Measurements from ENCODE around the gene RAPGEFL1.
"Not testable (repeated sequence)": the region's sequence is repeated elsewhere in the genome, so short reads cannot be mapped to it uniquely, and the experiment has no call there.

RAPGEFL1 gene

DNA sequence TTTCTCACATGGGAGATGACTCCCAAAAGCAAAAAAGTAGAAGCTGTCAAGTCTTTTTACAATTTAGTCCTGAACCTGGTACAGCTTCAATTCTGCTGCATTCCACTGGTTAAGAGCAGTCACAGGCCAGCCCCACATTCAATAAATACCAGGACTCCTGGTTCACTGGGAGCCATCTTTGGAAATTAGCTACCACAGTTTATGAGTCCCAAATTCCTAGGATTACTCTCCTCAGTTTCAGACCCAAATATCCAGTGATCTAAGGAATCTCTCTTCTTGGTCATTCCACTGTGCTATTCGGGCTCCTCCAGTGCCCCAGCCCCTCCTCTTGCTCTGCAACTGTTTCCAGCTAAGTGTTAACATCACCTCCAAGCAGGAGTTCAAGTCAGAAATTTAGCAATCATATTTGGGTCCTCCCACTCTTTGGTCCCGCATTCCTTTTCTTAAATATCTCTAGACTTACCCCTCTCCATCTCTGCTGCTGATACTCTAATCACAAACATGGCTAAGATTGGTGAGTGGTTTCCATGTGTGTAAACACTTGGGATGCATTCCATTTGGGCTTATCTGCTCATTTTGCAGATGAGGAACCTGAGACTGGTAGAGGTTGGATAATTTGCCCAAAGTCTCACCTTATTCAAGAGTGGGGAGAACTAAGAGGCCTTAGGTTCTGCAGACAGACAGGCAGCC, 32.3 kb downstream of the RAPGEFL1 start:
- no peak for DNase-seq (ENCODE audit: low read depth)

- not testable (repeated sequence) for DNase-seq (ENCODE audit: low read depth)
These were observed 36.6 kb downstream of the RAPGEFL1 start for GRCh38 chr17:40213914-40214313.

DNA sequence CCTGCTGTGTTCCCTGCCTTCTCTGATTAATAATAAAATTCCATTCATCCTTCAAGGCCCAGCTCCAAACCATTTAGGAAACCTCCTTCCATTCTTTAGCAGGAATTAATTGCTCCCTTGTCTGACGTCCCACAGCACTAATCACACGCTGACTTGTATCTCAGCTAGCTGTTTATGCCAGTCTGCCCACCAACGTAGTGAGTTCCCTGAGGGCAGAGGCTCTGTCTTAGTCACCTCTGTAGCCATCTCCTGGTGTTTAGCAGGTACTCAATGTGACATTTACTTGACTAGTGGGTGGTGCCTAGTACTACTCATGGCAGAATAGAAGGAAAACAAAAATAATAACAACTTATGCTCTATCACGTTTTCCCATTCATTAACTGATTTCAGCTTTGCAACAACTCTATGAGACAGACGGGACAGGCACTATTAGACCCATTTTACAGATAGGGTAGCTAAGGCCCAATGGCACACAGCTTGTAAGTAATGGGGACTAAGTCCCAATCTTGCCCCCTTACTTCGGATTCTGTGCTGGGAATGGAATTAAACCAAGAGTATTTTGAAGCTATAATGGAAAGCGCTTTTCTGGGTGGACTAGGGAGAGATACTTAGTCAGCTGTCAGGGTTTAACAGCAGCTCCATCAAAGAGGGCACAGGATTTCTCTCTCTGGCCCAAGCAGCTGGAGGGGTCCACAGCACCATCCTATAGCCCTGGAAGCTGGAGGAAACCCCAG, 40.9 kb downstream of the RAPGEFL1 start:
- no peak for DNase-seq (ENCODE audit: low read depth)

GRCh38 chr17:40218740-40219593, 41.7 kb downstream of the RAPGEFL1 start, which contains the start of gene WIPF2:
Gene WIPF2, plus strand, starts transcription at chr17:40219304. Its CDS starts 37,156 bp downstream, at chr17:40256460.
- DNase-seq (ENCODE audit: low read depth) = peak; percentile 94

DNA sequence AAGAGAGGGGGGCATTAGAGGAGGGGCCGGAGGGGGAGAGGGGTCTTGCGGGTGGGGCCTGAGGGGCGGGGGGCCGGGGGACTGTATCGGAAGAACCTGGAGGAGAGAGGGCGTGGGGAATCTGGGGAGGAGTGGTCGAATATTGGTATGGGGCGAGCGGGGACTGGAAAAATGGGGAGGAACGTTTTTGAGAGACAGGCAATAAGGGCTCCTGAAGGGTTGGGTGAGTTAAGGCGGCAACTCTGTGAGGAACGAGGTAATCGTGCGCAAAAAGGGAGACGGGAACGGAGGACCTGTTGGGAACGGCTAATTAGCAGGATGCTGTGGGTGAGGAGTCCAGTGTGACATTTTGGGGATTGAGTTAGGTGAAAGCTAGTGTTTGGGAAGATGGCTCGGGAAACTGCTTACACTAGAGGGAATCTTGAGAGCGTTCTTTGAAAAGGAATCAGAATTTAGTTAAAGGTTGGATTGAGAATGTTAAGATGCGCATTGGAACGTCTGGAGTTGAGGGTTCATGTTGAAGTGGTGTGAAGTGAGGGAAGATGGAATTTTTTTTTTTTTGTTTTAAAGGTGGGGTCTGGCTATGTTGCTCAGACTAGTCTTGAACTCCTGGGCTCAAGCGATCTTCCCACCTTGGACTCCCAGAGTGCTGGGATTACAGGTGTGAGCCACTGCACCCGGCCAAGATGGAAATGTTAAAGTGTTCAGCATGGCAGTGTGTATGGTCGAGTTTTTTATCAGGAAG, 42.5 kb downstream of the RAPGEFL1 start:
- peak; percentile 21 for DNase-seq (ENCODE audit: low read depth)

DNA sequence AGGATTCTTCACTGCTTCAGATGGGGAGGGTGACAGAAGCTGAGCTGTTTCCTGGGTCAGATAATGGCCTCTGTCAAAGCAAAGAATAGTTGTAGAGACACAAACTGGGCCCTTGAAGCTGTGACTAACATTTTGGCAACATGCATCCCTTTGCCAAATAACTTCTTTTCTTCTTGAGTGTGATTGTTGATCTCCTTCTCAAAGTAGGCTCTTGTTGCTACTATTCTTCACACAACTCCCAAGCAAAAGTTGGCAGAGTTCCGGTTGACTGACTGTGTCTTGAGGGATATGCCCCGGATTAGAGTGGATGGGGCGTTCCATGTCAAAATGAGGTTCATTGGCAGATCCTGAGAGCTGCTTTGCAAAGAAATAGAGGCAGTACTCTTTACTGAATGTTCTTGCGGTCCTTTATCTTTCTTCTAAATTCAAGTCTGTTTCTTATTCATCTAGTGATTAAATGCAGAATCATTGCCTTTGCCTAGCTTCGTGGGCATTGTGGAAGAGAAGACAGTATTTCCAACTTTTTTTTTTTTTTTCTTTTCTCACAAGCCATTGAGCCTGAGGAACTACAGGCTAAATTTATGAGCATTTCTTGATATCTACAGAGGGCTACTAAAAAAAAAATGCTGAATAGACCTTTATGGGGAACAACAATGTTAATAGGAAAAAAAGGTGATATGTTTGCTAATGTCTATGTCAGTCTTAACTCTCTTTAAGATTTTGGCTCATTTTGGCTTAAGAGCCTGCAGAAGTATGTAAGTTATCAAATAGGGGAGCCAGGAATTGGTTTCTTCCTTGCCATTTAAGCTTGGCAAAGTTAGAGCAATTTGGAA, 47.7 kb downstream of the RAPGEFL1 start:
- peak; percentile 53 for DNase-seq (ENCODE audit: low read depth)

DNA sequence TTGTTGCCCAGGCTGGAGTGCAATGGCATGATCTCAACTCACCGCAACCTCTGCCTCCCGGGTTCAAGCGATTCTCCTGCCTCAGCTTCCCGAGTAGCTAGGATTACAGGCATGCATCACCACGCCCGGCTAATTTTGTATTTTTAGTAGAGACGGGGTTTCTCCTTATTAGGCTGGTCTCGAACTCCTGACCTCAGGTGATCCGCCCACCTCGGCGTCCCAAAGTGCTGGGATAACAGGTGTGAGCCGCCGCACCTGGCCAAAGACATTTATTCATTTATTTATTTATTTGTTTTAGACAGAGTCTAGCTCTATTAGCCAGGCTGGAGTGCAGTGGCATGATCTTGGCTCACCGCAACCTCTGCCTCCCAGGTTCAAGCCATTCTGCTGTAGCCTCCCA, 51.9 kb downstream of the RAPGEFL1 start:
- not testable (repeated sequence) for DNase-seq (ENCODE audit: low read depth)

- DNase-seq (ENCODE audit: low read depth) = no peak
These were observed 53.4 kb downstream of the RAPGEFL1 start for GRCh38 chr17:40230670-40231069.

DNA sequence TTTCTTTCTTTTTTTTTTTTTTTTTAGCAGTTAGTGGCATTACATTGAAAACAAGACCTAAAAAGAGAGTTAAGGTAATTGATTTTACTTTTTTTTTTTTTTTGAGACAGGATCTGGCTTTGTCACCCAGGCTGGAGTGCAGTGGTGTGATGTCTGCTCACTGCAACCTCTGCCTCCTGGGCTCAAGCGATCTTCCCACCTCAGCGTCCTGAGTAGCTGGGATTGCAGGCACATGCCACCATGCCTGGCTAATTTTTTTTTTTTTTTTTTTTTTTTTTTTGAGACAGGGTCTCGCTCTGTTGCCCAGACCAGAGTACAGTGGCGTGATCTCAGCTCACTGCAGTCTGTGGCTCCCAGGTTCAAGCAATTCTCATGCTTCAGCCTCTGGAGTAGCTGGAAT, 54.7 kb downstream of the RAPGEFL1 start:
- not testable (repeated sequence) for DNase-seq (ENCODE audit: low read depth)

DNA sequence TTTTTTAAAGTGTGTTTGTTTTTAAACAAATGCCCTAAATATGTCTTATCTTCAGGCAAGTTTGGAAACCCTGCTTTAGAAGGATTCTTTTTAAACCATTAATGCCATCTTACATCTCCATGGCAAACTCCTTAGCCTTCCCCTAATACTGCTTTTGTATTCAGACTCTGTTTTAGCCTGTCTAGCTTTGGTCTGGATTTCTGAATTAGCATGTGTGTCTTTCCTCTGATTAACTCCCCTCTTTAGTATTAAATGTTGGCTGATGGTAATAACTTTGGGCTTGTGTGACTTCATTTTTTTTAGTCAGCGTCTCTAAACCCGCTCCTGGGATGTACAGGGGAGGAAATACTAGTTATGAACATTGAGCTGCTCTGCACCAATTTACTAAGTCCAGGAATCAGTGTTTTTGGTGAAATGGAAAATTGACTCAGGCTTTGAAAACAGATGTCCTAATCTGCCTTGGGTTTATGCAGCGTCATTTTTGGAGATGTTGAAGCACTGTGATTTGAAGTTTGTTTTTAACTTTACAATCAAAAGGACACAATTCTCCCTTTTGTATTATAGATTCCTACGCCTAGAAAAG, 64.1 kb downstream of the RAPGEFL1 start:
- DNase-seq (ENCODE audit: low read depth) = peak; percentile 14

- DNase-seq (ENCODE audit: low read depth) = no peak
These were observed 65.5 kb downstream of the RAPGEFL1 start for GRCh38 chr17:40242774-40243173.

DNA sequence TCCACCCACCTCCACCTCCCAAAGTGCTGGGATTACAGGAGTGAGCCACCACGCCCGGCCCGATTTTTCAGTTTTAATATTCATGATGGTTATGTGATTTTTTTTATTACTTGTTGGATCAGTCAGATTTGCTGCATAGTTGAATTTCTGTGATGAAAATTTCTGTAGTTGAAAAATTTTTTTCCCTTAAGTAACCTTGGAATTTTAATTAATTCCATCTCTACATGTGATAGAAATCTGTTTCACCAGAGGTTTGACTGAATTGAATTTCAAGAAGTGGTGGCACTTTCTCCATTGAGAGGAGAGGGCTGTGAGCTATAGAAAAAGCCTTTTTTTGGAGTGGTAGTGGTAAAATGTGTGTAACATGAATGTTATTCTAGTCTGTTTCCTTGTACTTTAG, 66.5 kb downstream of the RAPGEFL1 start:
- peak; percentile 39 for DNase-seq (ENCODE audit: low read depth)

DNA sequence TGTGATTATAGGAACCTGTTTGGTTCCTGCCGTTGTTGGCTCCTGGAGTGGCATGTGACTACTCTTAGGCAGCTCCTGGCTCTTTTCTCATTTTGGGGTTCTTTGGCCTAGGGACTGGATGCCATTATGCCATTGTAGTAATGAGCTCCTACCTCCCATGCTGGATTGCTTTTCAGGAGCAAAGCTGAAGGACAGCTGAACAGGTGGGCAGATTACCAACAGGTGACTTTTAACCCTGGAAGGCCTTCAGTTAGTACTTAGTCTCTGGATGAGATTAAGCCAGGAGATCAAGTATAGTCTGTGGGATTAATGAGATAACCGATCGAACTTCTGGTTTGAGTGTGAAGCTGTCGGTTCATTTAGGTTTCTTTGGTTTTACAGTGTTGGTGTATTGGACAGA, 67.0 kb downstream of the RAPGEFL1 start:
- no peak for DNase-seq (ENCODE audit: low read depth)
